Measurements from ENCODE around the gene ZCCHC8.
"Not testable (repeated sequence)": the region's sequence is repeated elsewhere in the genome, so short reads cannot be mapped to it uniquely, and the experiment has no call there.

GRCh38 chr12:122429043-122429442 is 71.7 kb downstream of the ZCCHC8 start:
- TF ChIP-seq CTCF, POLR2A (IDR thresholded peaks at IDR 0.05): not testable (repeated sequence)
